A549 (cell line): ENCODE results near the gene ZDHHC11B. TPM values are rescaled to one million over a fixed set of nuclear protein-coding genes. Genes with fewer than 3 reads are reported as not detected.
"Not testable (repeated sequence)": the region's sequence is repeated elsewhere in the genome, so short reads cannot be mapped to it uniquely, and the experiment has no call there.

Experiments
- ATAC-seq, 2 experiments: fragments of 200-7000 bp in 1 of 2; fragments of >200 bp in 1 of 2; cut with Nextera tagmentation in 1 of 2; cut with Tn5 transposase in 1 of 2; 3 replicates each; pipeline versions ENCODE4 v1.8.0 to v1.9.1; 2018 to 2020; ENCODE audit warnings: mild to moderate bottlenecking in 1 of 2, moderate library complexity in 1 of 2
- CTCF ChIA-PET: fragments of 300-600 bp; sonication (Branson Sonifier 250); formaldehyde crosslinking; extraction: SDS; loops from one replicate; lab custom pipeline; 2021; ENCODE audit warnings: antibody characterized with exemption, inconsistent platforms; lab: Yijun Ruan, JAX
- POLR2A ChIA-PET: fragments of 350-600 bp; formaldehyde crosslinking; extraction: SDS; loops from one replicate; lab custom pipeline; 2021; ENCODE audit warnings: antibody characterized with exemption, inconsistent platforms; lab: Yijun Ruan, JAX
- DNase-seq, 2 experiments: peaks; one replicate each; pipeline versions ENCODE4 v3.0.0 to v3.0.0-alpha.2; 2011 to 2016; ENCODE audit warnings: low read depth in 1 of 2, low spot score in 1 of 2
- FAIRE-seq: peaks from 2 replicates; lab custom pipeline; 2011; peaks lifted over from hg19 to GRCh38; lab: Jason Lieb, UNC
- H3K27ac ChIP-seq, 2 experiments: fragments of >200 bp; sonication (Bioruptor Twin); formaldehyde crosslinking; 3 replicates each; pipeline ENCODE4 v1.5.1; 2016 to 2017
- H3K4me1 ChIP-seq: fragments of >200 bp; sonication (Bioruptor Twin); formaldehyde crosslinking; 3 replicates; pipeline ENCODE4 v1.6.1; 2016
- H3K4me2 ChIP-seq: fragments of >200 bp; sonication (Bioruptor Twin); formaldehyde crosslinking; 3 replicates; pipeline ENCODE4 v1.6.1; 2016
- H3K4me3 ChIP-seq: fragments of >200 bp; sonication (Bioruptor Twin); formaldehyde crosslinking; 3 replicates; pipeline ENCODE4 v1.5.1; 2016
- H3K9me3 ChIP-seq: fragments of >200 bp; sonication (Bioruptor Twin); formaldehyde crosslinking; 3 replicates; pipeline ENCODE4 v1.6.1; 2016
- BHLHE40 ChIP-seq: IDR thresholded peaks from 2 replicates; pipeline ENCODE4 v1.6.1; 2012; ENCODE audit warnings: low read depth, low read length, inconsistent platforms
- ELK1 ChIP-seq: fragments of 150-350 bp; IDR thresholded peaks from 2 replicates; pipeline ENCODE4 v1.6.1; 2014; ENCODE audit warnings: low read depth, mild to moderate bottlenecking, low read length
- GATA3 ChIP-seq: IDR thresholded peaks from 2 replicates; pipeline ENCODE4 v1.6.1; 2012; ENCODE audit warnings: borderline replicate concordance
- NR3C1 ChIP-seq: fragments of >200 bp; sonication (Bioruptor Twin); formaldehyde crosslinking; IDR thresholded peaks from 3 replicates; pipeline ENCODE4 v1.6.1; 2017
- ZC3H11A ChIP-seq: fragments of 450-650 bp; IDR thresholded peaks from 2 replicates; pipeline ENCODE4 v1.6.1; 2014; ENCODE audit warnings: antibody characterized with exemption, mild to moderate bottlenecking
- WGBS: methylation state at CpG from one replicate; pipeline ENCODE4 v1.1.6; 2017; ENCODE audit errors: missing lambda C conversion rate; 5-methylcytosine and 5-hydroxymethylcytosine counted together
- polyA plus RNA-seq, 4 experiments: library from polyadenylated mRNA; depleted of rRNA in 3 of 4; stranded (reverse); fragments of >200 nt; fragmentation: RNase III in 1 of 4; extraction: RNeasy Plus Mini Kit Qiagen cat#74134 plus additional on column Dnase treatment in 1 of 4; gene quantifications; 2 replicates in 3 of 4; 3 replicates in 1 of 4; pipeline ENCODE4 v1.2.3, GENCODE V29; 2011 to 2017

Gene ZDHHC11B
- polyA plus RNA-seq, 2 of the 4 experiments (the other 2 are of a cell fraction) = 0.18 to 1.0 TPM

DNA sequence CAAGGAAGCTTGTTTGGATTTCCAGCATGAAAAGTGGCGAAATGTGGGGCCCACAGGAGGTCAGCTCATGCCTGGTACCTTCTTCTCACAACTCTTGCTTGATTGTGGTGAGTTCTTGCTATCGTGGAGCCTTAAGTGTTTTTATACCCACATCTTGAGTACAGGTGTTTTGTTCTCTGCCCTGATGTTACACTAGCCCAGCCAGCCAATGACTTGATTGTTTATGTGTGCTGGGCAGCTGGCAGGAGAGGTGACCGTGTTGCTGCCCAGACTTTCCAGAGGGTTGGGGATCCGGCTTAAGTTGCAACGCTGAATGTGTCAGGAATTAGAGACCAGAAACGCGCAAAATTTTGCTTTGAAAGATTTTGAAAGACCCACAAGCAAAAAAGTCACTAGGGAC, 67.4 kb downstream of the ZDHHC11B start:
- POLR2A ChIA-PET = no interaction called here
- FAIRE-seq (no peak), DNase-seq (no peak), ATAC-seq (no peak)
- Histone ChIP-seq H3K4me2 (peak overlapping the region; percentile 21; the same call in 1 of the 3 replicates), H3K4me3 (no peak overlapping the region), H3K4me1 (peaks cover 4% of the 10 kb centered on the region; the same call in 1 of the 3 replicates), H3K27ac (no peak overlapping the region), H3K9me3 (peaks cover 24% of the 10 kb centered on the region)
- TF ChIP-seq GATA3 (no peak), ELK1 (no peak), BHLHE40 (no peak), NR3C1 (no peak), ZC3H11A (no peak)
- CTCF ChIA-PET = no interaction called here
- WGBS = 43% methylated on average over 7 of the region's 7 CpGs

GRCh38 chr5:716740-717139, 67.8 kb downstream of the ZDHHC11B start:
- WGBS = 26% methylated on average over 4 of the region's 4 CpGs
- H3K27ac ChIP-seq, CTCF ChIA-PET, H3K4me3 ChIP-seq, POLR2A ChIA-PET, DNase-seq, ATAC-seq, H3K4me1 ChIP-seq: not testable (repeated sequence)
- Histone ChIP-seq H3K9me3 (peaks cover 24% of the 10 kb centered on the region), H3K4me2 (peak overlapping the region; percentile 21; the same call in 1 of the 3 replicates)
- peak; percentile 92 for FAIRE-seq

GRCh38 chr5:715636-716035, 68.9 kb downstream of the ZDHHC11B start:
- H3K4me3 ChIP-seq, H3K27ac ChIP-seq, DNase-seq, POLR2A ChIA-PET, FAIRE-seq, CTCF ChIA-PET, H3K4me2 ChIP-seq, H3K4me1 ChIP-seq: not testable (repeated sequence)
- peak; percentile 25 to 32; a peak in 1 of 6 replicates for ATAC-seq
- 11% methylated on average over 4 of the region's 4 CpGs for WGBS
- peaks cover 29% of the 10 kb centered on the region for H3K9me3 ChIP-seq

GRCh38 chr5:714215-715118, 70.1 kb downstream of the ZDHHC11B start:
- WGBS = 46% methylated on average over 8 of the region's 8 CpGs
- H3K4me1 ChIP-seq, H3K4me3 ChIP-seq, POLR2A ChIA-PET, H3K4me2 ChIP-seq, CTCF ChIA-PET, DNase-seq, H3K27ac ChIP-seq, ATAC-seq: not testable (repeated sequence)
- H3K9me3 ChIP-seq = peaks cover 23% of the 10 kb centered on the region
- FAIRE-seq = peak; percentile 70

- H3K9me3 ChIP-seq = peaks cover 17% of the 10 kb centered on the region
- POLR2A ChIA-PET, FAIRE-seq, DNase-seq, H3K4me3 ChIP-seq, H3K4me1 ChIP-seq, ATAC-seq, H3K27ac ChIP-seq, CTCF ChIA-PET, H3K4me2 ChIP-seq: not testable (repeated sequence)
- WGBS = 52% methylated on average over 3 of the region's 3 CpGs
Measured at GRCh38 chr5:713686-714085, 70.8 kb downstream of the ZDHHC11B start.

DNA sequence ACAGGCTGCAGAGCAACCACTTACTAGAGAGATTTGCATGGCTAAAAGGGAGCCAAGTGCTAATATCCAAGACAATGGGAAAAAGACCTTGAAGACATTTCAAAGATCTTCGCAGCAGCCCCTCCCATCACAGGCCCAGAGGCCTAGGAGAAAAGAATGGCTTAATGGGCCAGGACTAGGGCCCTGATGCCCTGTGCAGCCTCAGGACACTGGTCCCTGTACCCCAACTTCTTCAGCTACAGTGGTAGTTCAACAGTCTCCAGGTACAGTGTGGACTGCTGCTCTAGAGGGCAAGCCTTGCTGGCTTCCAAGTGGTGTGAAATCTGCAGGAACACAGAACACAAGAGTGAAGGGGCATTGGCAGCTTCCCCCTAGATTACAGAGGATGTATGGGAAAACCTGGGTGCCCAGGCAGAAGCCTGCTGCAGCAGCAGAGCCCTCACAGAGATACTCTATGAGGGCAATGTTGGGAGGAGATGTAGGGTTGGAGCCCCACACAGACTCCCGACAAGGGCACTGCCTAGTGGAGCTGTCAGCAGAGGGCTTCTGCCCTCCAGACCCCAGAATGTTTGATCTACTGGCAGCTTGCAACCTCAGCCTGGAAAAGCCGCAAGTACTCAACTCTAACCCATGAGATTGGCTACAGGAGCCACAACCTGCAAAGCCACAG, 75.5 kb downstream of the ZDHHC11B start:
- H3K4me1 ChIP-seq, H3K9me3 ChIP-seq, POLR2A ChIA-PET, FAIRE-seq, DNase-seq, CTCF ChIA-PET, H3K27ac ChIP-seq, H3K4me3 ChIP-seq, H3K4me2 ChIP-seq: not testable (repeated sequence)
- ATAC-seq = peak in 1 of 2 experiments; percentile 47; a peak in 1 of 6 replicates
- WGBS = 59% methylated on average over 2 of the region's 3 CpGs

DNA sequence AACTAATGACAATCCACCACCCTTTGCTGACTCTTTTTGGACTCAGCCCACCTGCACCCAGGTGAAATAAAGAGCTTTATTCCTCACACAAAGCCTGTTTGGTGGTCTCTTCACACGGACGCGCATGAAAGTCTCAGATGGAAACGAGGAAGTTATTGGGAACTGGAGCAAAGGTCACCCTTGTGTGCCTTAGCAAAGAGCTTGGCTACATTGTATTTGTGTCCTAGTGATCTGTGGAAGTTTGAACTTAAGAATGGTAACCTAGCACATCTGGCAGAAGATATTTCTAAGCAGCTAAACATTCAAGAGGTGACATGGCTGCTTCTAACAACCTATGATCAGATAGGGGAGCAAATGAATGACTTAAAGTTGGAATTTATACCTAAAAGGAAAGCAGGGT, 76.2 kb downstream of the ZDHHC11B start:
- WGBS = 86% methylated on average over 4 of the region's 4 CpGs
- H3K4me3 ChIP-seq, ATAC-seq, H3K4me1 ChIP-seq, H3K9me3 ChIP-seq, POLR2A ChIA-PET, CTCF ChIA-PET, FAIRE-seq, H3K4me2 ChIP-seq, H3K27ac ChIP-seq, DNase-seq: not testable (repeated sequence)

- CTCF ChIA-PET, POLR2A ChIA-PET, H3K9me3 ChIP-seq, DNase-seq, FAIRE-seq, H3K4me3 ChIP-seq, H3K4me1 ChIP-seq, H3K27ac ChIP-seq, H3K4me2 ChIP-seq, ATAC-seq: not testable (repeated sequence)
- WGBS = 72% methylated on average over 7 of the region's 7 CpGs
Measured at GRCh38 chr5:706127-706526, 78.4 kb downstream of the ZDHHC11B start.

DNA sequence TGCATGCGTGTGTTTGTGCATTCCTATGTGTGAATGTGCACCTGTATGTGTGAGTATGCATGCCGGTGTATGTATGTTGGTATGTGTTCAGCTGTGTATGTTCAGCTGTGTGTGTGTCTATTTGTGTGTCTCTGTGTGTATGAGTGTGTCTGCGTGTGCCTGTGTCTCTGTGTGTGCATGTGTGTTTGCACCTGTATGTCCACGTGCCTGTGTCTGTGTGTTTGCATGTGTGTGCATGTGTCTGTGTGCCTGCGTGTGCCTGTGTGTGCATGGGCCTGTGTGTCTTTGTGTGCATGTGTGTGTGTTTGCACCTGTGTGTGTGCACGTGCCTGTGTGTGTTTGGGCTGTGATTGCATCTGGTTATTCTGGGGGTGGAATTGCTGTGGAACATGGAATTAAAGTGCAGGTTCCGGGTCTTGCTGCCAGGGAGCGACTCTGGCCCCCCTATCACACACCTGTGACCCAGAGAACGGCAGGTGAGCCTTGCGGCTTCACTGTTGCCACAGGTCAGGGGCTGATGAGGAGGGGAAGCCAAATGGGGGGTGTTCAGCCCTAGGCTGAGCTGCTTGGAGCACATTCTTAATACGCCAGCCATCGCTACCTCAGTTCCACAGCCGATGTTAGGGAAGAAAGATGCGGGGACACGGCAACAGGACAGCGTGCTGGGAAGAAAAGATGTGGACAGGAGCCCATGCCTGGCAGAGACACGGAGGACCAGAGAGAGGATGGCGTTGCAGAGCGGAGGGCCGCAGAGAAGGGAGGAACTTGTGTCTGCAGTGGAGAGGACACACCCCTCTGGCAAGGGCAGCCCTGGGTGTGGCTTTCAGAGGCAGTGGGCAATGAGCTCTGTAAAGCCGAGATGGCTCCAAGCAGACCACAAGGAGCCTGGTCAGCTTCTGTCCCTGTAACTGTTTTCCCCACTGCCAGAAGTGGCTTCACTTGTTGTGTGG, 87.5 kb downstream of the ZDHHC11B start:
- DNase-seq, ATAC-seq, H3K4me3 ChIP-seq, CTCF ChIA-PET, H3K4me2 ChIP-seq, H3K27ac ChIP-seq, FAIRE-seq, H3K4me1 ChIP-seq: not testable (repeated sequence)
- H3K9me3 ChIP-seq = peaks cover 13% of the 10 kb centered on the region; the same call in 1 of the 3 replicates
- WGBS = 76% methylated on average over 19 of the region's 21 CpGs
- POLR2A ChIA-PET = interaction anchor here (0.7 kb wide), 1 partner anchor 468 kb away, joined by 3 read pairs; no protein-coding TSS in a partner anchor
